Hepatocyte (in vitro differentiated cells): ENCODE measurements around the gene FCMR. TPM values are rescaled to one million over a fixed set of nuclear protein-coding genes. Genes with fewer than 3 reads are reported as not detected.

Experiments
- DNase-seq: peaks from one replicate; pipeline ENCODE4 v3.0.0-alpha.2; 2016; ENCODE audit warnings: low spot score
- H2AFZ ChIP-seq: fragments of 200-600 bp; sonication (generic); 2 replicates; pipeline ENCODE4 v1.6.0; 2016; ENCODE audit warnings: antibody characterized with exemption, mild to moderate bottlenecking
- H3K27ac ChIP-seq: fragments of 200-600 bp; sonication (generic); 2 replicates; pipeline ENCODE4 v1.5.1; 2016; ENCODE audit warnings: mild to moderate bottlenecking
- H3K27me3 ChIP-seq: fragments of 200-600 bp; sonication (generic); 2 replicates; pipeline ENCODE4 v1.6.1; 2016
- H3K36me3 ChIP-seq: fragments of 200-600 bp; sonication (generic); replicated peaks from 2 replicates; pipeline ENCODE4 v1.5.1; 2016; ENCODE audit warnings: low read depth; ENCODE audit not compliant: insufficient read depth
- H3K4me1 ChIP-seq: fragments of 200-600 bp; sonication (generic); 2 replicates; pipeline ENCODE4 v1.5.1; 2016; ENCODE audit warnings: mild to moderate bottlenecking, moderate library complexity; ENCODE audit not compliant: insufficient read depth
- H3K4me2 ChIP-seq: fragments of 200-600 bp; sonication (generic); 2 replicates; pipeline ENCODE4 v1.6.0; 2016
- H3K4me3 ChIP-seq: fragments of 200-600 bp; sonication (generic); 2 replicates; pipeline ENCODE4 v1.5.1; 2016; ENCODE audit warnings: mild to moderate bottlenecking
- H3K79me2 ChIP-seq: fragments of 200-600 bp; sonication (generic); 2 replicates; pipeline ENCODE4 v1.6.0; 2017; ENCODE audit warnings: mild to moderate bottlenecking
- H3K9me2 ChIP-seq: fragments of 200-600 bp; sonication (generic); replicated peaks from 2 replicates; pipeline ENCODE4 v1.6.0; 2017; ENCODE audit warnings: mild to moderate bottlenecking; ENCODE audit not compliant: insufficient read depth
- H3K9me3 ChIP-seq: fragments of 200-600 bp; sonication (generic); 2 replicates; pipeline ENCODE4 v1.5.1; 2016; ENCODE audit warnings: low read depth, mild to moderate bottlenecking
- H4K20me1 ChIP-seq: fragments of 200-600 bp; sonication (generic); 2 replicates; pipeline ENCODE4 v1.6.0; 2016; ENCODE audit warnings: mild to moderate bottlenecking; ENCODE audit not compliant: insufficient read depth, poor library complexity, severe bottlenecking
- CTCF ChIP-seq: fragments of 200-600 bp; sonication (generic); IDR thresholded peaks from 2 replicates; pipeline ENCODE4 v1.5.1; 2016; ENCODE audit warnings: antibody characterized with exemption, mild to moderate bottlenecking; ENCODE audit not compliant: poor library complexity
- EZH2 ChIP-seq: fragments of 200-600 bp; sonication (generic); IDR thresholded peaks from 2 replicates; pipeline ENCODE4 v1.6.1; 2016; ENCODE audit warnings: antibody characterized with exemption, mild to moderate bottlenecking, borderline replicate concordance
- EZH2phosphoT487 ChIP-seq: fragments of 200-600 bp; sonication (generic); IDR thresholded peaks from one replicate; pipeline ENCODE4 v1.6.1; 2018; ENCODE audit warnings: antibody characterized with exemption, mild to moderate bottlenecking, low read depth, moderate library complexity; ENCODE audit not compliant: unreplicated experiment, severe bottlenecking
- WGBS: methylation state at CpG from one replicate; pipeline ENCODE4 v1.1.6; 2016; ENCODE audit warnings: low lambda C conversion rate; ENCODE audit errors: missing lambda C conversion rate; 5-methylcytosine and 5-hydroxymethylcytosine counted together
- polyA plus RNA-seq: library from polyadenylated mRNA; unstranded; fragments of >200 nt; fragmentation: Nextera tagmentation; extraction: Ambion mirVana; gene quantifications from 2 replicates; pipeline ENCODE4 v1.2.1, GENCODE V29; 2016
- total RNA-seq: library from RNA; depleted of rRNA; stranded (reverse); fragments of >200 nt; gene quantifications from 2 replicates; pipeline ENCODE4 v1.2.3, GENCODE V29; 2014

The FCMR gene
- total and polyA plus RNA-seq, 2 experiments from 2014 or later: 0.71 to 0.97 TPM

GRCh38 chr1:206935491-206936067, 13.8 kb upstream of the FCMR start:
- H3K36me3 ChIP-seq: no peaks in the 10 kb centered on the region
- H3K9me3 ChIP-seq: no peaks in the 10 kb centered on the region
- H3K4me1 ChIP-seq: no peaks in the 10 kb centered on the region
- H2AFZ ChIP-seq: no peak overlapping the region
- H3K79me2 ChIP-seq: no peaks in the 10 kb centered on the region
- 60% methylated on average over 18 of the region's 19 CpGs for WGBS
- peak; percentile 68 for DNase-seq
- no peaks in the 10 kb centered on the region for H4K20me1 ChIP-seq
- H3K4me3 ChIP-seq: no peak overlapping the region
- H3K9me2 ChIP-seq: no peaks in the 10 kb centered on the region
- TF ChIP-seq EZH2phosphoT487: no peak
- peak; percentile 55 for TF ChIP-seq CTCF
- no peaks in the 10 kb centered on the region for H3K27me3 ChIP-seq
- no peak overlapping the region for H3K27ac ChIP-seq
- no peak overlapping the region for H3K4me2 ChIP-seq

- H2AFZ ChIP-seq: no peak overlapping the region
Measured at GRCh38 chr1:206933333-206933945, 11.7 kb upstream of the FCMR start.

GRCh38 chr1:206932177-206932576, 10.4 kb upstream of the FCMR start:
- H3K79me2 ChIP-seq: no peaks in the 10 kb centered on the region
- WGBS: 81% methylated on average over 8 of the region's 8 CpGs

More at GRCh38 chr1:206933333-206933945, 11.7 kb upstream of the FCMR start:
- Histone ChIP-seq H3K27ac (no peak overlapping the region), H3K27me3 (no peaks in the 10 kb centered on the region), H3K9me3 (no peaks in the 10 kb centered on the region), H3K79me2 (no peaks in the 10 kb centered on the region), H3K4me3 (no peak overlapping the region), H3K9me2 (no peaks in the 10 kb centered on the region), H4K20me1 (no peaks in the 10 kb centered on the region), H3K36me3 (no peaks in the 10 kb centered on the region), H3K4me2 (no peak overlapping the region), H3K4me1 (no peaks in the 10 kb centered on the region)
- no peak for DNase-seq
- TF ChIP-seq EZH2 (no peak), CTCF (peak; percentile 27)
- WGBS: 77% methylated on average over 8 of the region's 8 CpGs

More at GRCh38 chr1:206932177-206932576, 10.4 kb upstream of the FCMR start:
- H4K20me1 ChIP-seq: no peaks in the 10 kb centered on the region
- H3K4me3 ChIP-seq: no peak overlapping the region
- H2AFZ ChIP-seq: no peak overlapping the region
- DNase-seq: no peak
- H3K4me2 ChIP-seq: no peak overlapping the region
- H3K4me1 ChIP-seq: no peaks in the 10 kb centered on the region
- no peaks in the 10 kb centered on the region for H3K36me3 ChIP-seq
- H3K27ac ChIP-seq: no peak overlapping the region
- no peaks in the 10 kb centered on the region for H3K9me3 ChIP-seq
- no peaks in the 10 kb centered on the region for H3K27me3 ChIP-seq
- H3K9me2 ChIP-seq: no peaks in the 10 kb centered on the region
- TF ChIP-seq EZH2phosphoT487 (no peak), EZH2 (no peak), CTCF (no peak)
